DOHH2 (cell line): ENCODE measurements around the gene CADPS.

Experiments
- EZH2phosphoT487 ChIP-seq: fragments of 200-600 bp; sonication (generic); IDR thresholded peaks from 2 replicates; pipeline ENCODE4 v1.6.1; 2017; ENCODE audit warnings: borderline replicate concordance, mild to moderate bottlenecking, antibody characterized with exemption, low read length, moderate library complexity, mixed read lengths
- TF ChIP-seq, protein P1 (sequence below): fragments of 200-600 bp; sonication (generic); IDR thresholded peaks from one replicate; pipeline ENCODE4 v1.5.1; 2014; ENCODE audit warnings: antibody characterized with exemption, mild to moderate bottlenecking, low read depth, low read length; ENCODE audit not compliant: poor library complexity, severe bottlenecking

DNA sequence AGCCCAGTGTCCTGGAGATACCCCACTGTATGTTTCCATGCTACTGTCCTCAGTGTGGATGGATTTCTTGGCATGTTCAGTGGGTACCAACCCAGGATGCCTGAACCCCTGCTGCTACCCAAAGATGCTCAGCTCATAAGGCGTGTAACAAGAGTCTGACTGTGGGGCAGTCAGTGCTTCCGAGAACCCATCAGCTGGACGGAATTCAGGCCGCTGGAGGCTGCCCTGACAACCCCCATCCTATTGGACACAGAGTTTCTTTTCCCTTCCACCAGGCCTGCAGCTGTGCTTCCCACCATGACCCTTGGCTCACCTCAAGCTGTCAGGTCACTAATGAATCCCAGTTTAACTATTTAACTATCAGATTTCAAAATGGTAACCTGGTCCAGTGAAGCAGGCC lies 277.7 kb downstream of the CADPS start:
- TF ChIP-seq, protein P1, sequence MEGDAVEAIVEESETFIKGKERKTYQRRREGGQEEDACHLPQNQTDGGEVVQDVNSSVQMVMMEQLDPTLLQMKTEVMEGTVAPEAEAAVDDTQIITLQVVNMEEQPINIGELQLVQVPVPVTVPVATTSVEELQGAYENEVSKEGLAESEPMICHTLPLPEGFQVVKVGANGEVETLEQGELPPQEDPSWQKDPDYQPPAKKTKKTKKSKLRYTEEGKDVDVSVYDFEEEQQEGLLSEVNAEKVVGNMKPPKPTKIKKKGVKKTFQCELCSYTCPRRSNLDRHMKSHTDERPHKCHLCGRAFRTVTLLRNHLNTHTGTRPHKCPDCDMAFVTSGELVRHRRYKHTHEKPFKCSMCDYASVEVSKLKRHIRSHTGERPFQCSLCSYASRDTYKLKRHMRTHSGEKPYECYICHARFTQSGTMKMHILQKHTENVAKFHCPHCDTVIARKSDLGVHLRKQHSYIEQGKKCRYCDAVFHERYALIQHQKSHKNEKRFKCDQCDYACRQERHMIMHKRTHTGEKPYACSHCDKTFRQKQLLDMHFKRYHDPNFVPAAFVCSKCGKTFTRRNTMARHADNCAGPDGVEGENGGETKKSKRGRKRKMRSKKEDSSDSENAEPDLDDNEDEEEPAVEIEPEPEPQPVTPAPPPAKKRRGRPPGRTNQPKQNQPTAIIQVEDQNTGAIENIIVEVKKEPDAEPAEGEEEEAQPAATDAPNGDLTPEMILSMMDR = no peak
- no peak for TF ChIP-seq EZH2phosphoT487
